ENCODE results near the gene KRTAP10-11.
"Not testable (repeated sequence)": the region's sequence is repeated elsewhere in the genome, so short reads cannot be mapped to it uniquely, and the experiment has no call there.

Gene KRTAP10-11

GRCh38 chr21:44664691-44665090 lies 18.5 kb downstream of the KRTAP10-11 start:
- DNase-seq (ENCODE audit: low spot score) = no peak

GRCh38 chr21:44666401-44667320 lies 20.4 kb downstream of the KRTAP10-11 start, which contains the start of gene KRTAP12-2:
Gene KRTAP12-2 (minus strand): TSS chr21:44666927. CDS start chr21:44666886, 41 bp downstream.
- DNase-seq (ENCODE audit: low spot score) = no peak

- no peak for DNase-seq (ENCODE audit: low spot score)
These were observed 21.4 kb downstream of the KRTAP10-11 start for GRCh38 chr21:44667612-44668011.

- DNase-seq (ENCODE audit: low spot score) = no peak
These were observed 24.6 kb downstream of the KRTAP10-11 start for GRCh38 chr21:44670642-44671432.

GRCh38 chr21:44671911-44672310 lies 25.7 kb downstream of the KRTAP10-11 start:
- DNase-seq (ENCODE audit: low spot score) = no peak

- DNase-seq (ENCODE audit: low spot score) = no peak
These were observed 31.7 kb downstream of the KRTAP10-11 start for GRCh38 chr21:44677881-44678280.

- no peak for DNase-seq (ENCODE audit: low spot score)
These were observed 34.9 kb downstream of the KRTAP10-11 start for GRCh38 chr21:44681152-44681551.

- no peak for DNase-seq (ENCODE audit: low spot score)
These were observed 35.8 kb downstream of the KRTAP10-11 start, which contains the start of gene KRTAP12-1 for GRCh38 chr21:44681861-44682579. Gene KRTAP12-1 (minus strand): TSS chr21:44682163. CDS start chr21:44682123, 40 bp downstream.

GRCh38 chr21:44682580-44683151 lies 36.5 kb downstream of the KRTAP10-11 start:
- DNase-seq (ENCODE audit: low spot score) = no peak

- DNase-seq (ENCODE audit: low spot score) = no peak
These were observed 37.9 kb downstream of the KRTAP10-11 start for GRCh38 chr21:44684077-44684476.

GRCh38 chr21:44684483-44684882 lies 38.3 kb downstream of the KRTAP10-11 start:
- no peak for DNase-seq (ENCODE audit: low spot score)

- not testable (repeated sequence) for DNase-seq (ENCODE audit: low spot score)
These were observed 38.8 kb downstream of the KRTAP10-11 start for GRCh38 chr21:44685050-44685449.

- no peak for DNase-seq (ENCODE audit: low spot score)
These were observed 40.0 kb downstream of the KRTAP10-11 start for GRCh38 chr21:44686000-44686781.

GRCh38 chr21:44686843-44687561 lies 40.8 kb downstream of the KRTAP10-11 start:
- no peak for DNase-seq (ENCODE audit: low spot score)

- DNase-seq (ENCODE audit: low spot score) = no peak
These were observed 41.5 kb downstream of the KRTAP10-11 start for GRCh38 chr21:44687671-44688070.

GRCh38 chr21:44689740-44690139 lies 43.5 kb downstream of the KRTAP10-11 start:
- DNase-seq (ENCODE audit: low spot score) = not testable (repeated sequence)

- DNase-seq (ENCODE audit: low spot score) = no peak
These were observed 45.5 kb downstream of the KRTAP10-11 start for GRCh38 chr21:44691686-44692085.

- DNase-seq (ENCODE audit: low spot score) = no peak
These were observed 46.7 kb downstream of the KRTAP10-11 start for GRCh38 chr21:44692798-44693512.

- no peak for DNase-seq (ENCODE audit: low spot score)
These were observed 48.6 kb downstream of the KRTAP10-11 start for GRCh38 chr21:44694776-44695175.

Measured in HuH-7.5 (cell line).